CMK (cell line): ENCODE measurements around the gene CWC27.
"Not testable (repeated sequence)": the region's sequence is repeated elsewhere in the genome, so short reads cannot be mapped to it uniquely, and the experiment has no call there.

Experiments used
- DNase-seq: peaks from one replicate; pipeline ENCODE4 v3.0.0-alpha.2; 2010; ENCODE audit warnings: low read depth

CWC27 gene

DNA sequence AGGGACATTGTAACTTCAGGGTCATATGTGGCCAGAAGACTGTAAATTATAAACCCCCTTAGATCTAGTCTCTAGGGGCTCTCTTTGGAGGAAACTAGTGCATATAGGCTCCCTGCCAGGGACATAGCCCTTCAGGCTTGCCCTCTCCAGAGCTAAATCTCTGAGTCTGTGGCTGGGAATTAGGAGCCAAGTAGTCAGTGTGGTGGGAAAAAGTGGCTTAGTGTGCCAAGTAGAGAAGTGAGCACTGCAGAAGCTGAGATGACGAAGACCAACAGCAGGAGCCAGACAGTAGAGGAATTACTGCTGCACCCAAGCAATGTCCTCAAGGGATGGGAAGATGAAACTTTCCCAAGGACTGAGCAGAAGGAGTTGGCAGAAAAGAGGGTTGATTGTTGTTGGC lies 71.2 kb downstream of the CWC27 start:
- DNase-seq: no peak

DNA sequence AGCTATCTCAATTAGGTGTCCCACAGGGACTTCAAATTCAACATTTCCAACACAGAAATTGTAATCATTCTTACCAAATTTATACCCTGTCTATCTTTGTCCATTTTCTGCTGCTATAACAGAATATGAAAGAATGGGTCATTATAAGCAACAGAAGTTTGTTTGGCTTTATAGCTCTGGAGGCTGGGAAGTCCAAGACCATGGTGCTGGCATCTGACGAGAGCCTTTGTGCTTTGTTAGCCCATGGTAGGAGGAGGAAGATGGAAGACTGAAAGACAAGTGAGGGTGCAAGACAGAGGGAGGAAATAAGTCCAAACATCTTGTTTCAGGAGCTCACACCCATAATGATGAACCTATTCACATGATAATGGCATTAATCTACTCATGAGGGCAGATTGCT lies 72.2 kb downstream of the CWC27 start:
- no peak for DNase-seq

DNA sequence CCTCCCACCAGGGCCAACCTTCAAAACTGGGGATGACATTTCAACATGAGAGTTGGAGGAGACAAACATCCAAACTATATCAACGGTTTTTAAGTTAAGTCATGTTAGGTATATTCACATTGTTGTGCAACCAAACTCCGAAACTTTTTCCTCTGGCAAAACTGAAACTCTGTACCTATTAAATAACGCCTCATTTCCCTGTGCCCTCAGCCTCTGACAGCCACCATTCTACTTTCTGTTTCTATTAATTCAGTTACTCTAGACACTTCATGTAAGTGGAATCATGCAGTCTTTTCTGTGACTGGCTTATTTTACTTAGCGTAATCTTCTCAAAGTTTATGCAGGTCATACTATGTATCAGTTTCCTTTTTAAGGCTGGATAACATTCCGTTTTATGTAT lies 85.0 kb downstream of the CWC27 start:
- no peak for DNase-seq

DNA sequence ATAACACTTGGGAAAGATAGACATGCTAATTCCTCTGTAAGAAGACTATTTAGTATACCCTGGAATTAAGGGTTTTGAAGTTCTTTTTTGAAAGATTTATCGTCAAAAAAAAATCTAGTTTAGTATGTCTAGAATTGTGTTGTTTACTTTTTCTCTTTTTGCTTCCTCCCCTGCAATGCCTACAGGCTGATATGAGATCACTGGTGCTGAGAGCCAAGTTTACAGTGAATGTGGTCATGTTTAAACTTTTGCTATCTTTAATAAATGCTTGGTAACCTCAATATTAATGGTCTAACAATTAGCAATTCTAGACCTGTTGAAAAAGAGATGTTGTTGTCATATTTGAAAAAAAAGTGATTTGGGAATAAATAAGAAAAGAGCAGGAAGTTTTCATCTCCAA lies 86.1 kb downstream of the CWC27 start:
- no peak for DNase-seq

DNA sequence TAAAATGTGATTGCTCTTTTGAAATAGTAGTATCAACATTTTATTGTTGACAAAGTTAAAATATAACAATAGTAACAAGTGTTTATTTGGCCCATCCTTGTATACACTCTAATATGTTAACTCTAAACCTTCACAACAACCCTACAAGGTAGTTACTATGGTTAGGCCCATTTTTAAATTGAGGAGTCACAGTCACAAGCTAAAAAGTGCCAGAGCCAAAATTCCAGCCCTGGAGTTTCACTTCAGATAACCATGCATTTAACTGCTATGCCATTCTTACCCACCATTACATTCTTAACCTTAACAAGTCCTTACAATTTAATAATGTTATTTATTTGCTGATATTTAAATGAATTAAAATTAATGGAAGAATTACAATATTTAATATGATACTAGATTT lies 91.2 kb downstream of the CWC27 start:
- DNase-seq: no peak

DNA sequence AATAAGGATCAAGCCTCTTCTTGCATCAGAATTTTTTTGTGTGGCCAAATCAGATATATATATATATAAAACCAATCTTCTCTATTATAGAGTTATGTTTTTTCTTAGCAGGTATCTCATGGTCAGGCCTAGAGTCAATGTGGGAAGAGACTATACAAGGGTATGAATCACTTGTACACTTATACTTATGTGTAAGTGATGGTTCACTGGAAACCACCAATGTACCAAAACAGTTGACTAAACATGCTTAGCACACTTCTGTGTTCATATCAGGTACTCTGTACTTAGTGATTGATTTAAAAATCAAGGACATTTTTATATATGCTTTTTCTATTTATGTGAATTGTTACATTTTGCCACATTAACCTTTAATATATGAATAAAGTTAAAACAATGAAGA lies 92.6 kb downstream of the CWC27 start:
- DNase-seq: no peak

DNA sequence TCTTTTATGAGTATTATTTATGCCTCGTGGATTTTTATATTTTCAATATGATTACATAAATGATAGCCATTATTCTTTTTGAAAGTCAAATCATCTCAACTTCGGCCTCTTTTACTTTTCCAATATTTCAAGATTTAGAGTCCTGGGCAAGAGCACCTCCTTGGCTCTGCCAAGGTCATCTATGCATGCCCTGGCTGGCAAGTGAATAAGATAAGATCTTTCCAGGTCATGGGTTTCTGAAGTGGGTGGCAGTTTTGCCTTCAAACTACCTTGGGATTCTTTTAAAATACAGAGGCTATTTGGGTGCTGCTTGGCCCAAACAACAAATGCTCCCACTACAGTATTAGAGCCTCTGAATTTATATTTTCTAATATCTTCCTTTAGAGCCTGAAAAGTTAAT lies 95.4 kb downstream of the CWC27 start:
- no peak for DNase-seq

DNA sequence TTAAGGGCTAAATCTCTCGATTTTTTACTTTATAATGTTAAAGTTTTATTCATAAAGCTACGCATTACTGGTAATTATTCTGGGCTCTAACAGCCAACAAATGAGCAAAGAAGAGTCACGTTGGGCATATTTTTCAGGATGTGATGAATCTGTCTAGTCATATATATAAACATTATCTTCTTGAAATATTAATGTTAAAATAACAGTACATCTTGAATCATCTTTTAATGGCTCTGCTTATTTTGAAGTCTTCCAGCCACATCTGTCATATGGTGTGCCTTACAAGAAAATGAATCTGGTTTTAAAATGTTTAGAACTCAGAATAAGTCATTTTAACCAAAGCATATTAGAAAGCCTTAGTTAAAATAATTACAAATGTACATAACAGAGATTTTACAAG lies 96.9 kb downstream of the CWC27 start:
- no peak for DNase-seq

DNA sequence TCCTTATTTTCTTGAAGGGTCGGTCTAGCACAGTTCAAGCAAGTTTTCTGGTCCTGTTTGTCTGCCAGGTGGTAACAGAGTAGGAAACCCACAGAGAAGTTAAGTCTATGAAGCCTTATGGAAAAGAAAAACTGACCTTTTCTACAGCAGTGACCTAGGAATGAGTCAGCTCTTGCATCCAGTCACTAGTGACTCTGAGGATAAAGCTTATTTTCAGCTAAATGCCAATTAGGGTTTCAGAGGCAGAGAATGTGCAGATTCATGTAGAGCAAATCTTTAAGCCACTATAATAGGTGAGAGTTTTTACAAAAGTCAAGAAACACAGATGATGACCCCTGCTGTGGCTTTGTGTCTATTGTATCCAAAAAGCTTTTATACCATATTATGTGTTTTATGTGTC lies 100.7 kb downstream of the CWC27 start:
- DNase-seq: no peak

DNA sequence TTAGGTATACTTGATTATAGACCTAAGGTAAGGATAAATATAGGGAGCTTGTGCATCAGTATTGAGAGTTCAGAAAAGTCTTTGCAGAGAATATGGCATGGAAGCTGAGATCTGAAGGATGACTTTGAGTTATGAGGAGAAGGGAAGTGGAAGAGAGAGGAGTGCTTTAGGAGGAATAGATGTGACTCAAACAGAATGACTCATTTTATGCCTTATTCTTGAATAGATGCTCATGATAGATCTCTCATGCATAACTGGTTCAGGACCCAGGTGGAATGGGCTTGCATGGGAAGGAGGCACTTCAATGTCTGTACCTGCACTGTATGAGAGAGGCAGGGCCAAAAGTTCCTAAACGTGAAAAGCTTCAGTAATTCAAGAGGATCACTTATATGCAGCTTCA lies 103.3 kb downstream of the CWC27 start:
- no peak for DNase-seq

DNA sequence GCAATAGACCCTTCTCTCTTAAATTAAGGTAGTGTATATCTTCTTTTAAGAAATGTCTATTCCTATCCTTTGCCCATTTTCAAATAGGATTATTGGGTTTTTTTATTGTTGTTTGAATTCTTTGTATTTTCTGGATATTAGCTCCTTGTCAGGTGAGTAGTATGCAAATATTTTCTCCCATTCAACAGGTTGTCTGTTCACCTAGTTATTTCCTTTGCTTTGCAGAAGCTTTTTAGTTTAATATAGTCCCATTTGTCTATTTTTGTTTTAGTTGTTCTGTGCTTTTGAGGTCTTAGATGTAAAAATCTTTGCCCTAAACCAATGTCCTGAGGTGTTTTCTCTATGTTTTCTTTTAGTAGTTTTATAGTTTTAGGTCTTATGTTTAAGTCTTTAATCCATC lies 104.7 kb downstream of the CWC27 start:
- DNase-seq: no peak

DNA sequence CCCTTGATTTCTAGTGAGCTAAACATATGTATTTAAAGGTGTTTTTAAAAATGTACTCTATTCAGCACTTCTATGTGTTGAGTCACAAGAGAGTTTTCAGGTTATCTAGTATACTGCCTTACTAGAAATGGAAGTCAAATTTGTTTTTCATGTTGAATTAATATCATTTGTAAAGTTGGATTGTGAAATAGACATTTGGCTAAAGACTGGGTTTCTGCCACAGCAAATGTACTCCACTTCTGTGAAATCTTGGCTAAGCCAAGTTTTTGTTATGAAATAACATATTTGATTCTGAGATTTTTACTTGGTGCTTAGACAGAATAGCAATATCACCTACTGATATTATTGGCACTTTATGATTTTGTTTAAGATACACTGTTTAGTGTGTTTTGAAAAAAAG lies 106.0 kb downstream of the CWC27 start:
- DNase-seq: no peak

DNA sequence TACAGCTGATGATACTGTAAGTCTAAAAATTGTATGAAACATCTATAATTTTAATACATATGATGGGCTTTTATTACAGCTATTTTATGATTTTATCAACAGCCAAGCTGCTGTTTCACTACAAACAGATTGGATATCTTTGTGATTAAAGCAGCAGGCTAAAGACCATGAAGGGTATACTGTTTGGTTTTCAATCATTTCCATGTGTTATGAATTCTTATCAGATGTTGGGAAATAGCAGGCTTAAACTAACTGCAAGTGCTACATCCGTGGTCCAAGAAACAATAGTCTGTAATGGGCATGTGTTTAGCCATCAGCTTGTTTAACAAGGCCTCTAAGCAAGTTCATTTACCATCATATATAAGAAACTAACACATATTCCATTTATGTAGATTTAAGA lies 107.5 kb downstream of the CWC27 start:
- no peak for DNase-seq

DNA sequence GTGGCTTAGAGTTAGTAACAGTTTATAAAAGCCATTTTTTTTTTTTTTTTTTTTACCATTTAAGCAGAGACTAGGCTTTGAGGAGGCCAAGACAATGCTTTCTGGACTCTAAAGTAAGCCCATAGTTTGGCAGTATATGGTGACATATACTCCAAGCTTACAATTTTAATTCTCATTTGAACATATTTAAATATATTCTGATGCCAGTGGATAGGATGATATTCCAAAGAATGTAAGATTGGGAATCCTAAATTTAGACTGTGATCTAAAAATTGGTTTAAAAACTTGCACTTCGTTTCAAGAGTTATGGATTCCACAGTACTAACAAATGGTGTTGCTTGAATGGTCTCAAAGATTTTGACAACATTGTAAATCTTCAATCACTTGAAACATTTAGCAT lies 112.1 kb downstream of the CWC27 start:
- no peak for DNase-seq

DNA sequence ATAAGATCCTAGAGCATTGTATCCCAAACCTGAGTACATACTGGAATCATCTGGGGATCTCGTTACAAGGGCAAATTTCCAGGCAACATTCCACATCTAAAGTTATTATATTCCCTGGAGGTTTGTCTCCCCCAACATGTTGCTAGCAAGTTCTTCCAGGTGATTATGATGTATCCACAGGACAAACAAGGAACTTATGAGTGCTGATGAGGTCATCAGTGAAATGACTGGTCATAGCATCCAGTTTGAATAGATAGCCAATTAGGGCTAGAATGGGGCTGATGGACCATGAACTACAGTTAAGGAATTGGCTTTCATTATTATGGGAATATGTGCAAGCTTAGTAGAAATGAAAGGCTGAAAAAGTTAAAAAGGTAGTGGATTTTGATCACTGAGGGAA lies 115.2 kb downstream of the CWC27 start:
- DNase-seq: no peak

DNA sequence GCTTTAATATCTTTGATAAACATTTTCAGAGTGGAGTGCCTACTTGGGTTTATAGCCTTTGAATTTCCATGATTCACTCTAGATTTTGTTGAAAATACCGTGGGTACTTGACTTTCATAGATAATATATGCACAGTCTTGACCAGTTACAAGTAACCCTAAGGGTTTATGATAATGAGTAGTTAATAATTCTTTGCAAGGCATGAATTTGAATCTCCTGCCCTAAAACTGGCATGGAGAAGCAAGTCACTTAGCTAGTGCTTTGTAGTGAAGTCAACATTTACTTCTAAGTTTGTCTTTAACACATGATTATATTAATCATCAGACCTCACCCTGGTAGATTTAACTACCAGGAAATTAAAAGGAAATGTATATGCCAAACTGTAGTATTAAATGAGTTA lies 115.8 kb downstream of the CWC27 start:
- no peak for DNase-seq

DNA sequence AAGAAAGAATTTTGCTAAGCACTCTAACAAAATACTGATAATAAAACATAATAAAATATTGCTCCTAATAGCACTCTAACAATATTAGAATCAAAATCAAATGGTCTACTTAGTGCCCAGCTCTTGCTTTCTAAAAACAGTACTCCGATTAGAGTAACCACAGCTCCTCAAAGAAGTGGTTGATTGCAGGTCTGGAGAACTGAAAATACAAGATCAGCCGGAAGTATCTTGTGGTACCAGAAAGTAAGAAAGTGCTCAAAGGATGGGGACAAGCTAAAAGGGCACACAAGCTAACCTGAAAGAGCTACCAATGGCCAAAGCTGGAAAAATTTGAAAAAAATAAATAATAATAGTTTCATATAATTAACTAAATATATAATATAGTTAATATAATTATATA lies 119.2 kb downstream of the CWC27 start:
- no peak for DNase-seq

DNA sequence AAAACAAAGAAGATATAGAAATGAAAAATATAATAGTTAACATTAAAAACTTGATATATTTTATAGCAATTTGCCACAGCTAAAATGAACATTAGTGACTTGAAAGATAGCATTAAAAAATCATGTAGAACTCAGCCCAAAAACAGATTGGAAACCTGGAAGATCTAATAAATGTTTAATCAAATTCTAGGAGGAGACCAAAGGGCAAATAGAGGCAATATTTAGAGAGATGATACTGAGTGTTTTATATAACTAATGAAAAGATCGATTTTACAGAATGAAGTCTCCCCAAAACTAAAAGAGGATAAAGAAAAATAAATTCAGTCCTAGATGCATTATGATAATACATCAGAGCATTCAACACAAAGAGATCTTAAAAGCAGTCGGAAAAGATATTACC lies 127.0 kb downstream of the CWC27 start:
- no peak for DNase-seq

DNA sequence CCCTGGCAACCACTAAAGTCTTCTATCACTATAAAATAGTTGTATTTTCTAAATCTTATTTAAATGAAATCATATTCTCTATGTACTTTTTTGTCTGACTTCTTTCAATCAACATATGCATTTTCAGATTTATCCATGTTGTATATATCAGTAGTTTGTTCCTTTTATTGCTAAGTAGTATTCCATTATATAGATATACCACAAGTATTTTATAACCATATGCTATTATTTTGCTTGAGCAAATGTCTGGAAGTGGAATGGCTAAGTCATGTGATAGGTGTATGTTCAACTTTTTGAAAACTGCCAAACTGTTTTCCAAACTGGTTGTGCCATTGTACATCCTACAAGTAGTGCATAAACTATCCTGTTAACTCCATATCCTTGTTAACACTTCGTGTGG lies 131.1 kb downstream of the CWC27 start:
- DNase-seq: no peak

DNA sequence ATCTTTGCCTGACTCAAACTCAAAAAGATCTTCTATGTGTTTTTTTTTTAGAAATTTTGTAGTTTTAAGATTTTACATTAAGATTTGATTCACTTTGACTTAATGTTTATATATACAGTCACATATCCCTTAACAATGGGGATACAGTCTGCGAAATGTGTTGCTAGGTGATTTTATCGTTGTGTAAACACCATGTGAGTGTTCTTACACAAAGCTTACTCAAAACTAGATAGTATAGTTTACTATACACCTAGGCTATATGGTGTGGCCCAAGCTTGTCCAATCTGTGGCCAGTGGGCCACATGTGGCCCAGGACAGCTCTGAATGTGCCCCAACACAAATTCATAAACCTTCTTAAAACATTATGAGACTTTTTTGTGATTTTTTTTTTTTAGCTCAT lies 131.9 kb downstream of the CWC27 start:
- no peak for DNase-seq

DNA sequence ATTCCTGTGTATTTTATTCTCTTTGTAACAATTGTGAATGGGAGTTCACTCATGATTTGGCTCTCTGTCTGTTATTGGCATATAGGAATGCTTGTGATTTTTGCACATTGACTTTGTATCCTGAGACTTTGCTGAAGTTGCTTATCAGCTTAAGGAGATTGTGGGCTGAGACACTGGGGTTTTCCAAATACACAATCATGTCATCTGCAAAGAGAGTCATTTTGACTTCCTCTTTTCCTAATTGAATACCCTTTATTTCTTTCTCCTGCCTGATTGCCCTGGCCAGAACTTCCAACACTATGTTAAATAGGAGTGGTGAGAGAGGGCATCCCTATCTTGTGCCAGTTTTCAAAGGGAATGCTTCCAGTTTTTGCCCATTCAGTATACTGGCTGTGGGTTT lies 138.7 kb downstream of the CWC27 start:
- DNase-seq: not testable (repeated sequence)

DNA sequence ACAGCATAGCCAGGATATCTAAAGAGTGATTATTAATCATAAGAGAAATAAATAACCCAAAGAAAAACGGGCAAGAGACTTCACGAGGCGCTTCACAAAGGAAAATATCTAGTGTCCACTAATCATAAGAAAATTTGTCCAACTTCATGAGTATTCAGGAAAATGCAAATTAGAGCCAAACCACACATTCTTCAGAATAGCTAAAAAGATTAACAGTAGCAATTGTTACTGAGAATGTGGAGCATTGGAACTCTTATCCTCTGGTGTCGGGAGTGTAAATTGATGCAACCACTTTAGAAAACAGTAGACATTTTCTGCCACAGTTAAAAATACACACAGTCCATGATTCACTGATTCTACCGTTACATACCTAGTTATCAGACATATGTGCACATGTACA lies 145.7 kb downstream of the CWC27 start:
- no peak for DNase-seq

DNA sequence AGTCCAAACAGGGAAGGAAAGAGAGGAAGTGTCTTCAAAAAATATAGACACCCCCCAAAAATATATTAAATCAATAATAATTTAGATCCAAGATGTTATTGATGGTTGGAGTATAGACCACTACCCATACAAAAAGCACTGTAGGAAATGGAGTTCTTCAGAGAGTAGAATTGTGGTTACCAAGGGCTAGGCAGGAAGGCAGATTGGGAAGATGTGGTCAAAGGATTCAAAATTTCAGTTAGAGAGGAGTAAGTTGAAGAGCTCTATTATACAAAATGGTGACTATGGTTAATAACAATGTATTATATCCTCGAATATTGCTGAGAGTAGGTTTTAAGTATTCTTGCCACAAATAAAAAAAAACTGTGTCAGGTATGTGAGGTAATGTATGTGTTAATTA lies 149.4 kb downstream of the CWC27 start:
- peak; percentile 36 for DNase-seq

DNA sequence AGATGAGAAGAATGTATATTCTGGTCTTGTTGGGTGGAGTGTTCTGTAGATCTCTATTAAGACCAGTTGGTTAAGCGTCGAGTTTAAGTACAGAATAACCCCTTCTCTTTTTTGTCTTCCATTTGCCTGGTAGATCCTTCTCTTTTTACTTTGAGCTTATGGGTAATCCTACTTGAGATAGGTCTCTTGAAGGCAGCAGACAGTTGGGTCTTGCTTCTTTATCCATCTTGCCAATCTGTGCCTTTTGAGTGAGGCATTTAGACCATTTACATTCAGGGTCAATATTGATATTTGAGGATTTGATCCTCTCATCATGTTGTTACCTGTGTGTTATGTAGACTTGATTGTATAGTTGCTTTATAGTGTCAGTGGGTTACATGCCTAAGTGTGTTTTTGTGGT lies 152.7 kb downstream of the CWC27 start:
- DNase-seq: no peak

DNA sequence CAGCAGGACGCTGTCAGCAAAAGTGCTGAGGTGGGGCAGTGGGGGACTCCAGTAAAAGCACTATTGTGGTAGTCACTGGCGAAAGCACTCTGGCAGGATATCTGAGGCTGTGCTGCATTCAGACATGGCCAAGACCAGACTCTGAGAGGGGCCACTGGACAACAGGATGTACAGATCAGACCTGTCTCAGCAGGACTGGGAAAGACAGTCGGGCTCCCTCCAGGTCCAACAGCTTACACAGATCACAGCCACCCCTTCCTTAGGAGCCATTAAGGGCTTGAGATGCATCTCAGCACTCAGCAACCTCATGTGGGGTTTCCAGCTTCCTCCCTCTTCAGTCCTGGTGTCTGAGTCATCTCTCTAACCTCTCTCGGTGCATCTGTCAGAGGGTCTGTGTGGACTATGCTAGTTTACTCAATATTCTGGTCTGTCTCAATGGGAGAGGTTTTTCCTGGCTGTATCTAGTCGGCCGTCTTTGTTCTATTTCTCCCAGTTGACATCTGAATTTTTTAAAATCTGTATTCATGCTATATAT lies 154.5 kb downstream of the CWC27 start:
- no peak for DNase-seq
